NOMO-1 treated with DMSO at 0.1 percent for 48 hours (cell line): ENCODE data around the gene FRRS1.

Source experiments
- DNase-seq: peaks from one replicate; lab custom pipeline; 2025; ENCODE audit not compliant: unreplicated experiment; lab: John Stamatoyannopoulos, UW

FRRS1 gene

DNA sequence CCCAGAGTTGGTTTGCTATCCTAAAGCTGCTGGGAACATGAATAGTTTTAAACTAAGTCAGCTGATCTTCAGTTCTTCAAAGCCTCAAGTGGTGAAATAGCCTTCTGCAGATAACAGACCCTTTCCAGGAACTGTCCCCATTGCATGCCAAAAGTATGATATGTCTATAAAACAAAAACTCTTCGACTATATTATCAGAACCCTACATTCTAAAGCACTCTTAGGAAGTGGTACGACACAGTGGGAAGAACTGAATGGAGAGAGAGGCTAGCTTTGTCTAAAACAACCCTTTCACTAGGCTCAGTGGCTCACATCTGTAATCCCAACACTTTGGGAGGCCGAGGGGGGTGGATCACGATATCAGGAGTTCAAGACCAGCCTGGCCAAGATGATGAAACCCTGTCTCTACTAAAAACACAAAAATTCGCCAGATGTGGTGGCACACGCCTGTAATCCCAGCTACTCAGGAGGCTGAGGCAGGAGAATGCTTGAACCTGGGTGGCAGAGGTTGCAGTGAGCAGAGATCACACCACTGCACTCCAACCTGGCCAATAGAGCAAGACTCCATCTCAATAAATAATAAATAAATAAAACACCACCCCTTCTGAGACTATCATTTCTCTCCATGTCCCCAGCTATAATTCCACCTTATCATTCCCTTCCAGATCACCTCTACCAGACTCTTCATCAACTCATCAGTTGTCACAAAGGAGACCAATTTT, 2.2 kb upstream of the FRRS1 start:
- no peak for DNase-seq

DNA sequence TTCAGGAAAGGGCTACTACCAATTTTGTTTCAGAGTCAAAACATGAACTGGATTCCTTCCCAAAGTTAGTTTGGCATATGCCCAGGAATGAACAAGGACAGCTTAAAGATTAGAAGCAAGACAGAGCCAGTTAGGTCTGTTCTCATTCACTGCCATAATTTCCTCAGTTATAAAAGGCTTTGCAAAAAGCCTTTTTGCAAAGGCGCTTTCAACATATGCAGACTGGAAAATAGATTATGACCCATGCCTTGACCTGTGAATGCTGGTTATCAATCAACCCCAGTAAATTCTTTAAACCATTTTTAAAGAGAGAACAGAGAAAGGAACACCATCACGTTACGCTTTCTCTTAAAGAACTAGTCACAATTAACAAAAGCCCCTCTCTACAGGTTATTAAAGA, 1.7 kb upstream of the FRRS1 start:
- no peak for DNase-seq

DNA sequence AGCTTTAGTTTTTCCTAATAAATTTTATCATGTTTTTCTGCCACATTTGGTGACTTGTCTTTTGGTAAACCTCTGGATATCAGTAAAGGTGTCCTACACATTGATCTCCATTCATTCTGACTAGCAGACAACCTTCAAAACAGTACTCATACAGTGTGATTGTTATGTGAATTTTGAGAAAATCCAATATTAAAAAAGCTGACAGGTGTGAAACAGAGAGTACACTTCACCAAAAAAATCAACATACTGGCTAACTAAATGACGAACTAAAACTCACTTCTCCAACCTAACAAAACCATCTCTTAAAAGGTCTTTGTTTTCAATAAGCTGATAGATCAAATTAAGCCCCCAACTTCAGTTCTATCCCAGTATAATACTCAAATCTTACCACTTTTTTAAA, 1.5 kb downstream of the FRRS1 start:
- no peak for DNase-seq

DNA sequence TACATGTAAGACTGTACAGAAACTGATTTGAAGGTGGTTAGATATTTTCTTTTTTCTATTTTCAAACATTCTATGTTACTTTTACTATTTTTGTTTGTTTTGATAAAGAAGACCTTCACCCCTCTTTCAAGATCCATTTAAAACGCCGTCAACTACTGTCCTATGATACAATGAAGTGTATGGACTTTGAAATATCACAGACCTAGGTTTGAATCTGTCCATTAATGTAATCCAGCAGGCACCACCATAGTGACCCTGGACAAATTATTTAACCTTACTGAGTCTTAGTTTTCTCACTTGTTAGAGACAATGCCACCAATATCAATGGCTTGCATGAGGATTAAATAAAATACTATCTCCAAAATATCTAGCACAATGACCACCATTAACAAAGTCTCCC, 2.0 kb downstream of the FRRS1 start:
- DNase-seq, result no peak

DNA sequence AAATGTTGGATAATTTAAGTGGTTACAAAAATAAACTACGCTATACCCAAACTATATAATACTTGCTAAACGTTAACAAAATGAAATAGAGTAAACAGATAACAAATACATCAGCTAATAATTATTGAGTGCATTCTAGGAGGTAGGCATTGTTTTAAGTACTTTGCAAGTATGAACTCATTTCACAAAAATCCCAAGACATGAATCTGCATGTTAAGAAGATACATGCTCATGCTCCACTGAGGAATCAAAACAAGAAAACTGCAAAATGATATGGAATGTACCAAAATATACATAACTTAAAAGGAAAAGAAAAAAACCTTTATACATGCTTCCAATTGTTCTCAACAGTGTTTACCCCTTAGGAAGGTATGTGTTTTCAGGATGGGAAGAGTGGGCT, 2.5 kb downstream of the FRRS1 start:
- no peak for DNase-seq

DNA sequence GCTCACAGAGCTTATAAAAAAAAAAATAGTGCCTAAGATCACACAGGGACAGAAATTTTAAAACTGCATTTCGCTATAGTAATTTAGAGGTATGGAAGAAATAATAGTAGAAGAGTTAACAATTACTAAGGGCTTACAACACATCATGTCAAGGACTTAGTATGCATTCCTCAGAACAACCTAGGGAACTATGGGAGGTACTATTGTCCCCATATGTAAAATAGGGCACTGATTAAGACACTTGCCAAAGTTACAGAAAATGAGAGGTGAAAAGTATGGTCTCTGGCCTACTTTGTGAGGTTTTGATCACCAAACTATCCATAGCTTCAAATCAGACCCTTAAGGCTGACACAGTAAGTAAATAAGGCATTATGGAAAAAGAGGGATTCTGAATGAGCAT, 4.7 kb downstream of the FRRS1 start:
- no peak for DNase-seq

DNA sequence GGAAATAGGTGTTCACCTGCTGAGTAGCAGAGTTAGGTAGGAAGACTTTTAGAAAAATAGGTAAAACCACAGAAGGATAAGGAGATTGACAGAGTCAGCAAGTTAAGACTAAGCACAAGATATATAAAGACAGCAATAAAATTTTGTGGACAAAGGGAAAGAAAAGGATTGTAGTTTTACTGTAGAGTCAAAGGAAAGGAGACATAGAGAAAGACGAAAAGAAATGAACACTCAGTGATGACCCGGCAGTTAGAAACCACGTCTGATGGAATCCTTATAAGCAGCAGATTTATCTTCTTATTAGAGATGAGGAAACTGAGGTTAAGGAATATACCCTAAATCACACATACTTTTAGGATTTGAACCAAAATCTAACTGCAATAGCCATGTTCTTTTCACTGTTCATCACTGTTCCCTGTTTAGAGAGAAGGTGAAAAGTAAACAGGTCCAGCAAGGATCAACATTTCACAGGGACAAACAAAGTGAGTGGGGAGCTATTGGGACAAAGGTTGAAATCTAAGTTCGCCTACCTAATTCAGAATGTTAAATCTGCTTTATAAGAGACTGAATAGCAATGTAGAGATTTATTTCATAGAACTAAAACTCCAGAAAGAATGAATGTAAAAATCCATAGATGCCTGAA, 6.8 kb downstream of the FRRS1 start:
- no peak for DNase-seq

DNA sequence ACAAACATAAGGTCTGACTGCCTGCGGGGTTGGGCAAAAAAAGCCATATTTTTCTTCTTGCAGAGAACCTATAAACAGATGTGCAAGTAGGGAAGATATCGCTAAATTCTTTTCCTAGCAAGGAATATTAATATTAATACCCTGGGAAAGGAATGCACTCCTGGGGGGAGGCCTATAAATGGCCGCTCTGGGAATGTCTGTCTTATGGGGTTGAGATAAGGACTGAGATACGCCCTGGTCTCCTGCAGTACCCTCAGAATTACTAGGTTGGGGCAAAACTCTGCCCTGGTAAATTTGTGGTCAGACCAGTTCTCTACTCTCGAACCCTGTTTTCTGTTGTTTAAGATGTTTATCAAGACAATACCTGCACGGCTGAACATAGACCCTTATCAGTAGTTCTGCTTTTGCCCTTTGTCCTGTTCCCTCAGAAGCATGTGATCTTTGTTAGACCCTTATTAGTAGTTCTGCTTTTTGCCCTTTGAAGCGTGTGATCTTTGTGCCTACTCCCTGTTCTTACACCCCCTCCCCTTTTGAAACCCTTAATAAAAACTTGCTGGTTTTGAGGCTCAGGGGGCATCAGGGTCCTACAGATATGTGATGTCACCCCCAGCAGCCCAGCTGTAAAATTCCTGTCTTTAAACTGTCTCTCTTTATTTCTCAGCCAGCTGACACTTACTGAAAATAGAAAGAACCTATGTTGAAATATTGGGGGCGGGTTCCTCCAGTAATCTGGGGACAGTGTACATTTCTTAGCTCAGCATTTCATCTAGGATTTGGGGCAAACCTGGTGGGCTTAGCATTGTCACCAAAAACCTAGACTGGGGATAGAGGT, 7.5 kb downstream of the FRRS1 start:
- peak; percentile 55 for DNase-seq

DNA sequence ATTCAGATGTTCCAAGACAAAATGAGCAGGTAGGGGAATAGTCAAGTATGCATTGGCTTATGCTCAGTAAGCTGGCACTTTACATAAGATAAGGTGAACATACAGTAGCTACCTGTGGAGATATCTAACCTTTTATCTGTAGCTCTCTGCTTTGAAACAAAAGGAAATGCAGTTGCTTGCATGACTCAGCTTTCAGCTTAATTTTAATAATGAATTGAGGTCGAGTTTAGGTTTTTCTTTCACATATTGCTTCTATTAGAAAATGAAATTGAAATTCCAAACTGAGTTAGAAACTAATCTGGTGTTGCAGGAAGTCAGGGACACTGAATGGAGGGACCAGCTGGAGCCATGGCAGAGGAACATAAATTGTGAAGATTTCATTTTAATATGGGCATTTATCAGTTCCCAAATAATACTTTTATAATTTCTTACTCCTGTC, 8.3 kb downstream of the FRRS1 start:
- no peak for DNase-seq

DNA sequence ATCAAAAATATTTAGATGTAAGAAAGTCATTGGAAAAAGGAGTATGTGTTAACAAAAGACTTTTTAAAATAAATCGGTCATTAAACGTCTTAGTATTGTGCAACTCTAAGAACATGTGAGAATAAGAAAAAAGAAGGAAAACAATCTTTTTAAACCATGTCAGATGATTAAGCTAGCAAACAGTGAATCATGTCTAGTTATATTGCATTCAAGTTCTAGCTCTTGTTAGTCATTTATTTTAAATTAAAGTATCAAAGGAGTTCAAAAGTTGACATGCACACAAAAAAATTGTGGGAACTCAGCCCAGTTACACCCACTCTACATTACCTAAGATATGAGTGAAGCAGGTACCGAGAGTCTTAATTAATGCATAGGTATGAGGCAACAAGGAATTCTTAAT, 9.8 kb downstream of the FRRS1 start:
- no peak for DNase-seq

DNA sequence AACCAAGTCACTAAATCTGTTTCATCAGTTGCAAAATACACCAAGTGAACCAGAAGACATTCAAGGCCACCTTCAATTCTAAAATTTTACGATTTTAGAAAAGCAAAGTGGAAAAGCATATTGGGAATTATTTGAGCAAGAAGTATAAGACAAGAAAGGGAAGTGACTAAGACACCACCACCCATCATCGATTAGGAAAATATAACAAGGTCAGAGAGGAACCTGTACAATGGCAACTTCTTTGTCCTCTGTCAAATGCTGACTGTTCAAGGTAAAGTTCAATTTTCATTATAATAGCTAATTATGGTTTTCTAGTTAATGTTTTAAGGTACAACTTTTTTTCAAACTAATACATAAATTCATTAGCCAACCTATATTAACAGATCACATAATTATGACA, 10.8 kb downstream of the FRRS1 start:
- DNase-seq, result peak; percentile 32

DNA sequence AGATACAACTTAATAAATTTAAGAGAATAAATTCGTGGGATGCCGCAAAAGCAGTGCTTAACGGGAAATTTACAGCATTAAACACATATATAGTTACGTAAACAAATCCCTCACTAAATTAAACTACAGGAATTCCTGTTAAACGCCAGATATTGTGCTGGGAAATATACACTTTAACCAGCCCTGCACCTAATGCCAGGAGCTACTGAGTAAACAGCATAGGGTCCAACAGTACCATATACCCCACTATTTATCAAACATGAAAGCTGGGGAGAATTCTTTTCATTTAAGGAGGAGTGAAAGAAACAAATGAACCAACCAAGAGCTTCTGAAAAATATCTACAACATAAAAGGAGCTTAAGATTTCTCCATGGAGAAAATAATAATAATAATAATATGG, 11.7 kb downstream of the FRRS1 start:
- DNase-seq, result no peak

DNA sequence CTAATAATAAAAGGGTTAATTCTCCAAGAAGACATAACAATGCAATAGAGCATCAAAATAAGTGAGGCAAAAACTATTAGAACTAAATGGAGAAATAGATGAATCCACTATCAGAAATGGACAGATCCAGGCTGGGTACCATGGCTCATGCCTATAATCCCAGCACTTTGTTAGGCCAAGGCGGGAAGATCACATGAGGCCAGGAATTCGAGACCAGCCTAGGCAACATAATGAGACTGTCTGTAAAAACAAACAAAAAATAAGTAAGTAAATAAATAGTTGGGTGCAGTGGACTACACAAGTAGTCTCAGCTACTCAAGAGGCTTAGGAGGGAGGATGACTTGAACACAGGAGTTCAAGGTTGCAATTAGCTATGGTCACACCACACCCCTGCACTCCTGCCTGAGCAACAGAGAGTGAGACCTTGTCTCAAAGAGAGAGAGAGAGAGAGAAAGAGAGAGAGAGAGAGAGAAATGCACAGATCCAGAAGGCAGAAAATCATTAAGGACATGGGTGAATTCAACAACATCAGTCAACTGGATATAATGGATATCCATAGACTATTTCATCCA, 12.3 kb downstream of the FRRS1 start:
- no peak for DNase-seq

DNA sequence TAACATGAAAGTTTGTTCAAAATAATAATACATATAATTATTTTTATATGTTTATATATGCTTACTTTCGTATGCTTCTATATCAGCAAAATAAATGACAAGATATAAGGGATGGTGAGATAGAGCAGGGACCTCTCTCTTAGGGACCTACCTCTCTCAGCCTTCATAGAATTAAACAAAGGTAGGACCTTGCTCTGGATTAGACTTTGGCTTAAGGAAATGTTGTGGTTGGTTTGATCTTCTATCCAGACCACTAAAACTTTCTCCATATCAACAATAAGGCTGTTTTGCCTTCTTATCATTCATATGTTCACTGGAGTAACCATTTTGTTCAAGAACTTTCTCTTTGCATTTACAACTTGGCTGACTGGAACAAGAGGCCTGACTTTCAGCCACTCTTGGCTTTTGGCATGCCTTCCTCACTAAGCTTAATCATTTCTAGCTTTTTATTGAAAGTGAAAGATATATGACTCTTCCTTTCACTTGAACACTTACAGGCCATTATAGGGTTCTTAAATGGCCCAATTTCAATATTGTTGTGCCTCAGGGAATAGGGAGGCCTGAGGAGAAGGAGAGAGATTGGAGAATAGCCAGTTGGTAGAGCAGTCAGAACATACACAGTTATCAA, 14.4 kb downstream of the FRRS1 start:
- DNase-seq, result no peak

DNA sequence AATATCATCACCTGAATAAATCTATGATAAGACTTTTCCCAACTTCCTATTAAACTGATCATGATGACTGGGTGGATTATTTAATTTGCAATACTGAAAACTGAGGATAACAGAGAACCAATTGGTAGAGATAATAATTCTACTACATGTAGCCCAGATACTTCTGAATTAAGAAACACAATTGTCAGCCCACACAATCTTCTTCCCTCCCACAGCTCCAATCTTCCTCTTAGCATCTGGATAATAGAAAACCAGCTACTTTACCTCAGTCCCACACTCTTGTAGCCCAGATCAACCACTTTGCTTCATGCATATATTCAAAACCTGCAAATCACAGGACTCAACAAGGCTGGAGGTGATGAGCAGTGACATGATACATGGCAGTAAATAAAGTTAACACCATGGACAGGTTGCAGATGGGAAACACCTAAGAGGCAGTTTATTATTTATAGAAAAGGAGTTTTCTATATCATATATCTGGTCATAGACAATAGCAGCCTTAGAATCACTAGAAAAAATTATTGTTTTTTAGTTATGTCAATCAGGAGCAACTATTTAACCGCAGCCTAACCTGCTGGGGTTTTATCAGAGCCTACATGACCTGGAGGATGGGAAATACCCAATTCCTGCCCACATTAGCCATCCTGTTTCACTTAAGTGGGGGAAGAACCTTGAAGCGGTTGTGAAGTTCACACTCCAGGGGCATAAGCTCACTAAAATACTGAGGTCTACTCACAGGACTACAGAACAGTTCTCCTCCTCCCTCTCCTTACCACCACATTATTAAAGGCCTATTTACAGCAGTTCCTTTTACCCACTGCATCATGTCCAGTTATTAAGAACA, 16.7 kb downstream of the FRRS1 start:
- DNase-seq, result no peak

DNA sequence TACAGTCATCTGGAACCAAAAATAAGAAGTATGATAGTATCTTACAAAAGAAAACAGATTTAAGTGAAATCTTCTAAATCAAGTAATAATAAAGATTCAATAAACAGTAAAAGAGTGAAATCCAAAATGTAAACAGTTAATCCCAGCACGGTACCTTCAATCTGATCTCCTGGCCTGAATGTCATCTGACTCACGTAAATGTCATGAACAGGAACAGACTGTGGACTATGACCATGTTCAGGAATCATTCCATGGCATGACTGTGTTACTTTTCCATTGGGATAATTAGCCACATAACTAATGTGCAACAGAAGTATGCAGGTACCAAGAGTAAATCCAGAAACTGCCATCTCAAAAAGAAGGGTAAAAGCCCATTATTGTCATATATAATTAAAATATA, 18.0 kb downstream of the FRRS1 start:
- no peak for DNase-seq

DNA sequence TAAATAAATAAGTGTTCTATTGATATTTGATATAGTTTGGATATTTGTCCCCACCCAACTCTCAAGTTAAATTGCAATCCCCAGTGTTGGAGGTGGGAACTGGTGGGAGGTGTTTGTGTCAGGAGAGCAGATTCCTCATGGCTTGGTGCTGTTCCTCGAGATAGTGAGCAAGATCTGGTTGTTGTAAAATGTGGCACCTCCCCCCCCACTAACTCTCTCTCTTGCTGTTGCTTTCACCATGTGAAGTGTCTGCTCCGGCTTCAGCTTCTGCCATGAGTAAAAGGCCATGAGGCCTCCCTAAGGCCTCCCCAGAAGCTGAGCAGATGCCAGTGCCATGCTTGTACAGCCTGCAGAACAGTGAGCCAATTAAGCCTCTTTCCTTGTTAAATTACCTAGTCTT, 20.8 kb downstream of the FRRS1 start:
- DNase-seq, result no peak

DNA sequence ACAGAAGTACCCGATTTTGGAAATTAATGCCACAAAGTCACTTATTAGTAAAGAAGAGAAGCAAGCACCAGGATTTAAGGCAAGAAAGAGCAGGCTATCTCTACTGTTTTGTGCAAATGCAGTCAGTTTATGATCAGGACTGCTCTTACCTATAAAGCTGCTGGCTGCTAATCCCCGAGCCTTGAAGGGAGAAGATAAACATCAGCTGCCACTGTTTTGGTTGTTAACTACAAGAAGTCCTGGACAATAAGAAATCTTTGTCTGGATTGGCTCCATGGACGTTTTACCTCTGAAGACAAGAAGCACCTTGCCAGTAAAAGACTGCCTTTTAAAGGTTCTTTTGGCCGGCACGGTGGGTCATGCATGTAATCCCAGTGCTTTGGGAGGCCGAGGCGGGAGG, 21.4 kb downstream of the FRRS1 start:
- no peak for DNase-seq

DNA sequence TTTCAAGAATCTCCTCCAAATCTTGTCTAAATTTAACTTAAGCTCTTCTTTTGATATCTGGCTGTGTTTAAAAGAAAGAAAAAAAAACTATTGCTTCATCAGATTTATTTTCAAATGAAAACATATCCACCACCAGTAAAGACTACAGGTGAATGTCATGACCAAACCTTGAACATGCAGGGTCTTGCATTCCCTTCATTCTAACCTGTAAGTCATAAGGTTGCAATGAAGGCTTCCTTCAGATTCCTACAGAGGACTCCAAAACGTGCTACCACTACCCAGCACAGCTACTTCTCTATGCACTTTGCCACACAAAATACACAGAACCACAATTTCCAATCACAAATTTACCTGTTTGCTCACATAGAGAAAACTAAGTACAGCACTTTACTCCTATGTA, 26.3 kb downstream of the FRRS1 start:
- DNase-seq, result no peak

DNA sequence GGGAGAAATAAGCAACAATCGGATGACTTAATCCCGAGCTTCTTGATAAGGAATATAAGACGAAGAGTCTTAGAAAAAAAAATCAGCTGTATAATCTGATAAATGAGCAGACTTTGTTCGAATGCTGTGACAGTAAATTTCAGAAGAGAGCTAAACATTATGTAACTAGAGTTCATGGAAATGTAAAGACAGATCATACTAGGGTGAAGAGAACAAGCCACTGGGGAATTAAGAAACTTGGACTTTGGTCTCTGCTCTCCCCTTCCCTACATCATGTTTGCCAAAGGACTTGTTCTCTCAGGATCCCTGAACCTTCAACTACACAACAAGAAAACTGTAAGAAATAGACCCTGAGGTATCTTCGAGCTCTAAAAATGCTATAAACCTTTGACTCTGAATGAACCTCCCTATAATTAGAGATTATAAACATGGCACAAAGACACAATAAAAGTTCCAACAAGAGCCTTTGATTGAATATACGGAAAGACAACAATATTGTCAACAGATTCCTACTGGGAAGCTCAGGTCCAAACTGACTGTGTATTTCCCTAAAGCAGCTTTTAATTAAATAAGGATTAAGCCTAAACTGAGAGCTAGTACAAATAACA, 27.5 kb downstream of the FRRS1 start:
- DNase-seq, result no peak
